H1 (cell line): ENCODE data around the gene TMEM107.

Experiments used
- ATF2 ChIP-seq: IDR thresholded peaks from 2 replicates; pipeline ENCODE4 v1.6.1; 2012; ENCODE audit warnings: low read length, inconsistent platforms
- PHF8 ChIP-seq: fragments of 200-600 bp; sonication (generic); conservative IDR thresholded peaks from 2 replicates; pipeline ENCODE4 v1.7.1; 2012; ENCODE audit warnings: low read depth, mild to moderate bottlenecking, inconsistent platforms, low read length, moderate library complexity
- POLR2A ChIP-seq, 2 experiments: IDR thresholded peaks; 1 replicate in 1 of 2; 2 replicates in 1 of 2; pipeline ENCODE4 v1.6.1; 2011; ENCODE audit warnings: low read depth in 2 of 2, low read length in 2 of 2, mild to moderate bottlenecking in 2 of 2; ENCODE audit errors: control extremely low read depth in 1 of 2
- SIN3A ChIP-seq, 2 experiments: IDR thresholded peaks in 1 of 2; conservative IDR thresholded peaks in 1 of 2; 2 replicates each; pipeline ENCODE4 v1.6.1; 2011 to 2012; ENCODE audit warnings: low read length in 2 of 2, improper control_type of control experiment in 1 of 2, low read depth in 1 of 2, mild to moderate bottlenecking in 1 of 2
- YY1 ChIP-seq: IDR thresholded peaks from 2 replicates; pipeline ENCODE4 v1.6.1; 2011; ENCODE audit warnings: low read depth, mild to moderate bottlenecking, low read length

GRCh38 chr17:8146381-8147140 lies 29.6 kb downstream of the TMEM107 start:
- TF ChIP-seq SIN3A (conservative IDR thresholded peaks at IDR 0.05 in 1 of 2, IDR thresholded peaks at IDR 0.05 in 1 of 2; ENCODE audit: low read depth in 1 of 2, low read length in 2 of 2) (no peak), POLR2A (IDR thresholded peaks at IDR 0.05; ENCODE audit: control extremely low read depth in 1 of 2, low read depth in 2 of 2, low read length in 2 of 2) (no peak), ATF2 (no peak), YY1 (no peak), PHF8 (no peak)
